Activated CD8-positive, alpha-beta memory T cell treated with anti-CD3 and anti-CD28 coated beads for 36 hours (primary cell): ENCODE results near the gene ID2. TPM values are rescaled to one million over a fixed set of nuclear protein-coding genes. Genes with fewer than 3 reads are reported as not detected.

ENCODE experiments used
- CTCF ChIA-PET: fragments of 350-600 bp; sonication (Branson Sonifier 250); formaldehyde crosslinking; loops from one replicate; lab custom pipeline; 2021; ENCODE audit warnings: antibody characterized with exemption; lab: Charles Lee
- POLR2A ChIA-PET: fragments of 350-600 bp; sonication (Branson Sonifier 250); formaldehyde crosslinking; loops from one replicate; lab custom pipeline; 2021; ENCODE audit warnings: antibody characterized with exemption; lab: Charles Lee
- total RNA-seq, 2 experiments: library from RNA; stranded (reverse); gene quantifications; one replicate each; pipeline ENCODE4 v1.2.3, GENCODE V29; 2021

The ID2 gene
- total RNA-seq, 2 experiments from 2014 or later: 125 to 133 TPM

DNA sequence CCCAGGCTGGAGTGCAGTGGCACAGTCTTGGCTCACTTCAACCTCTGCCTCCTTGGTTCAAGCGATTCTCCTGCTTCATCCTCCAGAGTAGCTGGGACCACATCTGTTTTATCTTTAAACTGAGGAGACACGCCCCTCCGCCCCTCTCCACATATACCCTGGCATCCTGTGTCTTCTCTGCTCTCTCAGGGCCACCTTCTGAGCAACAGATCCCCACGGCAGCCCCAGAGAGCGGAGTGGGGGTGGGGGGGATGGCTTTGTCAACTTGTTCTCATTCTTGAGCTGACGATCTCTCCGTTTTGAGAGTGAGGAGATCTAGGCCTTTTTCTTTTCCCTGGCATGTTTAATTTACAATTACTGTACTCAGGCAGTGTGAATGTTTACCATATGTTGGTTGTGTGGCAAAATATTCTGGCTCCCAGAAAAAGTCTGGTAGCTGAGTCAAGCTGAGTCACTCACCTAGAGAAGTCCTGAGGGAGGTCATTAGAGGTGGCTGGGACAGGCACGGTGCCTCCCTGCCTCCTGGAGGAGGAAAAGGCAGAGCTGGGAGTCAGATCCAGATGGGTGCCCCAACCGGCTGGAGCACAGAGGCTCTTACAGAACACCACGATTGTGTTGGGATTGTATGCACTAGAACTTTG lies 19.5 kb upstream of the ID2 start:
- POLR2A ChIA-PET: no interaction called here
- CTCF ChIA-PET: no interaction called here

DNA sequence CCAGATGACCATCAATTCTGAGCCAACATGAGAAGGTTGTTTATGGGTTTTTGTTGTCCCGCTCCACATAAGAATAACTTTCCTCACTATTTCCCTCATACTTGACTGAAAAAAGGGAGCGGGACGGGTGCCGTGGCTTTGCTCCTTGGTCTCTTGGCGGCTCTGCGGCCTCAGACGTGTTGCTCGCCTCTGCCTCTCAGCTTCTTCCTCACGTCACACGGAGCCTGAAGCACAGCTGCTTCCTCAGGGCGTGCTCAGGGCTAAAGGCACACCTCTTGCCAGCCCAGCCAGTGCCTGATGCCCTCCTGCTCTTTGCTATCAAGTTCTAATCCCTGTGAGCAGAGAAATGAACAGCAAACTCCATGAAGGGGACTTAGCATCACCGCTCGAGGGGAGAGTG lies 17.9 kb upstream of the ID2 start:
- ChIA-PET CTCF (no interaction called here), POLR2A (interaction anchor here (0.7 kb wide), 1 partner anchor 15 kb away, joined by 10 read pairs; no protein-coding TSS in a partner anchor)

DNA sequence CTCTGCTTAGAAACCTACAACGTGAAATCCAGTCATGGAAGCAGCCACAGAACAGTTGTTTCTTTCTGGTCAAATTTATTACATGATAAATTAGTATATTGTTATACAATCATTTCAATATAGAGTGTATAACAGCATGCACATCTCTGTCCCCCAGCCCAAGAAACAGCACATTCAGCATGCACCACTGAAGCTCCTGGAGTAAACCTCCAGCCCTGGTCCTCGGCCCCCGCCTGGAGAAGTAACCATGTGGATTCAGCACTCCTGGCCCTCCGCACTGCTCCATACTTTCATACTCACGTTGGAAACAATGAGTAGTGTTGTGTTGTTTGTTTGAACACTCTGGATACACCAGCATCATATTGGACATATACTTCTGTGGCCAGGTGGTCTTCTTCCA lies 15.3 kb upstream of the ID2 start:
- POLR2A ChIA-PET: no interaction called here
- CTCF ChIA-PET: no interaction called here

DNA sequence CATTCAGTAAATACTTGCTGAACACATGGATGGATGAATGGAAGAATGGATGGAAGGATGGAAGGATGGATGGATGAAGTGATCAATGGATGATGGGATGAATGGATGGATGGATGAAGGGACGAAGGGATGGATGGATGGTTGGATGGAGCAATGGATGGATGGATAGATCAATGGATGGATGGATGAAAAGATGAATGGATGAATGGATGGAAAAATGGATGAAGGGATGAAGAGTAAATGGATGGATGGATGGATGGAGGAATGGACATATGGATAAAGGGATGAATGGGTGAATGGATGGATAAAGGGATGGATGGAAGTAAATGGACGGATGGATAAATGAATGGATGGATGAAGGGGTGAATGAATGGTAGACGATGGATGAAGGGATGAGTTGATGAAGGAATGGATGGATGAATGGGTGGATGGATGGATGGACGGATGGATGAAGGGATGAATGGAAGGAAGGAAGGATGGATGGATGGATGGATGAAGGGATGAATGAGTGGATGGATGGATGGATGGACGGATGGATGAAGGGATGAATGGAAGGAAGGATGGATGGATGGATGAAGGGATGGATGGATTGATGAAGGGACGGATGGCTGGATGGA lies 13.9 kb upstream of the ID2 start:
- ChIA-PET POLR2A (interaction anchor here (0.7 kb wide), 1 partner anchor 547 kb away, joined by 4 read pairs; no protein-coding TSS in a partner anchor), CTCF (no interaction called here)

DNA sequence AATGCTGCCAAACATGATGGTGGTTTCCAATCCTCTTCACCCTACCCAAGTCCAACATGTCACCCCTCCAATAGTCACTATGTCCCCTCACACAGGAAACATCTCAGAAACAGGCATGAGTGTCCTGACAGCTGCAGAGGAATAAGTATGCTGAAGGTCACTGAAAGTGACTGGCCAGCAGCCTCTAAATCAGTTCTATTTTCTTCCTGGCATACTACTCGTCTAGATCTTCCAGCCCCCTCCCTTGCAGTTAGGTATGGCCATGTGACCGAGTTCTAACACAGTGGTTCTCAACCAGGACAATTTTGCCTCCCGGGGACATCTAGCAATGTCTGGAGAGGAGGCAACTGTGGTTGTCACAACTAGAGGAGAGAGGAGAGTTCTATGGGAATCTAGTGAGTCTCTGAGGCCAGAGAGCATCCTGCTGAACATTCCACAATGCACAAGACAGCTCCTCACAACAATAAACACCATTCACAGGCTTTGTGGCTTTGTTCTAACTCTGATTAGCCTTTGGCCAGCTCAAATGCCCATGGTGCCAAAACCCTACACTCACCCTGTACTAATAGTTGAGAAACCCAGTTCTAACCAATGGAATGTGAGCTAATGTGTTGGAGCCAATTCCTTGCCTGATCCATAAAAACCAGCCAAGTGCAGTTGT lies 12.6 kb upstream of the ID2 start:
- POLR2A ChIA-PET: no interaction called here
- CTCF ChIA-PET: no interaction called here

DNA sequence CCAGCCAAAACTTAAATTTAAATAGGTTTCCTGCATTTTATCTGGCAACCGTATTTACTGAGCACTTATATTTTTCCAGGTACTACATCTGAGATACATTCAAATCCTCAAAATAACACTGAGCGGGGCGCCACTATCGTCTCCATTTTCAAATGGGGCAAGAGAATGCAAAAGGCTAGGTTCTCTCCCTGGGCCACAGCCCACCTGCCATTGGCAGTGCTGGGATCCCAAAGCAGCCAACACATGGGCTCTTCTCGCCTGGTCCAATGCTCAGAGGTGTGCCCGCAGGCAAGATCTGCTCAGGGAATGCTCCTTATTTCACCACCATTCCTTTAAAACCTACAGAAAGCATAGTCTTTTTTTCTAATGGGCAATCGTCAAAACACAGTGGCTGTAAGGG lies 11.3 kb upstream of the ID2 start:
- ChIA-PET POLR2A (no interaction called here), CTCF (no interaction called here)

DNA sequence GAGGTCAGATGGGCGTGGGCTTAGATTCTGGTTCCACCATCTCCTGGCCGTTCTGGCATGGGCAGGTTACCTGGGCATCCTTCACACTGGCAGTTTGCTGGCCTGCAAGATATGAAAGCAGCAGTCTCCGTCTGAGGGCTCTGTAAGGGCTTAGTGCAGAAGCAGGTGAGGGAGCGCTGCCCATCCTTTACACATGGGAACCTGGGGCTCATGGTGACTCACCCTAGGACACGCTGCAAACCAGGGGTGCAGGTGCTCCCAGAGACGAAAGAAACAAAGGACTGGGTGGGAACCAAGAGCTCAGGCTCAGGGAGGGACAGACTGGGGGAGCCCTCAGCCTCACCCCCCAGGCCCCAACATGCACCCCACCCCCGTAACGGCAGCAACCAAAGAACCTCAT lies 10.7 kb upstream of the ID2 start:
- ChIA-PET POLR2A (no interaction called here), CTCF (no interaction called here)

DNA sequence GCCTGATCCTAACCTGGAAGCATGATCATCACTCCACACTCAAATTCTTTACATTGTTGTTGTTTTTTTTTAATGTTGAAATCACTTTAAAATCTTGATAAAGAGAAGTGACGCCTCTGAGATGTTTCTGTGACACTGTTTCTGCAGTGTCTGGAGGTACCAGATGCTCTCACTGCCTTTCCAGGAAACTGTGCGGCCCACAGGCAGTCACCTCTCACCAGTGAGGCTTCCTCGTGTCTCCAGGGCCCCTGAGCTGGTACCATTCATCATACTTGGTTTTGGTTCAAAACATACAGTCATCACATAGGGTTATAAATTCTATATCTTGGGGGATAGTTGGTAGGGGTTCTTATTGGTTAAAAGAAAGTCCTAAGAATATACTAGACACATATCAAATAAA lies 10.1 kb upstream of the ID2 start:
- ChIA-PET POLR2A (no interaction called here), CTCF (no interaction called here)

DNA sequence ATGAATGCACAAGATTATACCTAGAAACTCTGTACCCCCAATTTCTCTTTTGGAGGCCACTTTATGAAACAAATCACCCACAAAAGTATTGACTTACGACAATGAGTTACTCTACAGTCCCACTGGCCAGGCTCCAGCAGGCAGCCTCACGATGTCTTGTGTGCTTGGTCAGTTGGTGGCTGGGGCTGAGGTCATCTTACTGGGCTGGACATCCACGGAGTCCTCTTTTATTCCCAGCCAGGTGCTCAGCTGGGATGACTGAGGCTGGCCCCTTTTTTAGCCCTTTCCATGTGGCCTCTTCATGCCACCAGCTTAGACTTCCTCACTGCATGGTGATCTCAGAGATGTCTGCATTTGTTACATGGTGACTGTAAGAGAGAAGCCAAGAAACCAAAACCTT lies 8.9 kb upstream of the ID2 start:
- POLR2A ChIA-PET: no interaction called here
- CTCF ChIA-PET: no interaction called here

DNA sequence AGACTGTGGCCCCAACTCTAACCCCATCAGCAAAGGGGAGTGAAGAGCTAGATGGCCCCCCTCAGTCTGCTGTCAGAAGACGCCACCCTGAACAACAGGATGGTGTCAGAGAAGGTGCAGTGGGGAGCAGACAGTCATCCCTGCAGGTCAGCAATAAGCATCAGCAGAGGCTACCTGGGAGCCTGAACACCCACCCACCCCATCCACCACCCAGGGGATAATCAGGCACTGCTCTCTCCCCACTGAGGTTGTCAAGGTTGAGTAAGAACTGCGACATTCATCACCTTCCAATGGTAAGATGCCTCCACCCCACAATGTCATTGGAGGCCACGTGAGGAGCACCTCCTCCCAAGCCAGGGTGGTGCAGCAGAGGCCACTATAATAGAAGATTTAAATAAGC lies 8.5 kb upstream of the ID2 start:
- POLR2A ChIA-PET: no interaction called here

DNA sequence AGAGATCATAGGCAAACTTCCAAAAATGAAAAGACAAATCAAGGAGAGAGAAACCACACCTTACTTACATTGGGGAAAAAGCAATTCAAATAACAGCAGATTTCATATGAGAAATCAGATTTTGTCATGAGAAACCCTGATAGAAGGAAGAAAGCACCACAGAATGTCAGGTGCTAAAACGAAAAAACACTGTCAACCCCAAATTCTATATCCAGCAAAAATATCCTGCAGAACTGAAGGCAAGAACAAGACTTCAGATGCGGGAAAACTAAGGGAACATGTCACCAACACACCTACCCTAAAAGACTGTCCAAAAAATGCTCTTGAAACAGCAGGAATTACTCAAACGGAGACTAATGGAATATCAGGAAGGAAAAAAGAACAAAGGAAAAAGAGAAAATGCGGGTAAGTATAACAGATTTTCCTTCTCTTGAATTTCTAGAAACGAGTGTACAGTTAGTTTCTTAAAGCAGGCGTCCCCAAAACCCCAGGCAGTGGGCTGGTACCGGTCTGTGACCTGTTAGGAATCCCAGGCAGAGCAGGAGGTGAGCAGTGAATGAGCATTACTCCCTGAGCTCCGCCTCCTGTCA lies 7.3 kb upstream of the ID2 start:
- ChIA-PET CTCF (no interaction called here), POLR2A (no interaction called here)

More for the DNA sequence above, 8.5 kb upstream of the ID2 start:
- CTCF ChIA-PET: no interaction called here

DNA sequence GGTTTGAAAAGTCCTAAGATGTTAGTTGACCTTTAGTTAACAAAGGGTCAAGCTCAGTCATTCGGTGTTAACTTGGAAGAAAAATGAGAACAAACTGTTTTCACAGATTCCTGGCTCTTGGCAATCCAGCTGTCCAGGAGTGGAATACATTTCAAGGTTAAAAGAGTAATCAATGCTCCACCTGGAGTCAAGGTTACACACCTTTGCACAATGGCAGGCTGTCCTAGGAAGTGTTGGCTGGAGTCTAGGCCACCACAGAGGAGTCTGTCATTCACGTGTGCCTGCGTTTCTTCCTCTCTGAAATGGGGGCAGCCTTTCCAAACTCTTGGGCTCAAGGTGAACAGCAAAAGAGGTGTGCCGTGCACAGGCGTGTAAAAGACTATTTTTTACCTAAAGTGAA lies 6.3 kb upstream of the ID2 start:
- POLR2A ChIA-PET: no interaction called here
- CTCF ChIA-PET: no interaction called here

DNA sequence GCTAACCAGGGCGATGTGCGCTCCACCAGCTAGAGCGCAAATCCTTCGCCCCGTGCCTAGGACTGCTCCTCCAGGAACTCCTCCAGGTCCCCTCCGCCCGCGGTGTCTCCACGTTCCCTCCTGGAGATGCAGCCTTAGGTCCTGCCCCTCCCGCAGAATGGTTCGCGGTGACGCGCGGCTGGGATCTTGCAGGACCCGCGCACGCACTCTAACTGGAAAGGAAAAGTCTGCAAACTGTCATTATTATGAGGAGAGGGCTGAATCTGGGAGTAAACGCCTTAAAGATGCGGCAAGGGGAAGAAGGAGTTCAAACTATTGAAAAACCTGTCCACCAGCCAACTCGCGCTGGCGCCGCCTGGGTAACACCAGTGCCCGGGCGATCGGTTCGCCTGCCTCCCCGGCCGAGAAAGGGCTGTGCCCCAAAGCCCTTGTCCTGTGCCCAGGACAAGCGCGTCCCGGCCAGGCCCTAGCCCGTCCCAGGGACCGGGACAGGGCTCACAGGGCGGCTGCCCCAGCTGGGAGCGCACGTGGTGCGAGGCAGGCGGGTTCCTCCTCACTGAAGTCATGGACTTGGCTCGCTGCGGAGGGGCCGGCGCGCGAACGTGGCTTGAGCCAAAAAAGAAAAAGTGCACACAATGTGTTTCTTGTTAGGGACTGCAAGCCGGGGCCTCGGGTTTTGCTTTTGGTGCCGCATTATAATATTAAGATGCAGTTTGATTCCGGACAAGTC lies 5.5 kb upstream of the ID2 start:
- ChIA-PET CTCF (interaction anchor here (0.6 kb wide), 1 partner anchor 820 kb away, joined by 3 read pairs; no protein-coding TSS in a partner anchor), POLR2A (no interaction called here)

DNA sequence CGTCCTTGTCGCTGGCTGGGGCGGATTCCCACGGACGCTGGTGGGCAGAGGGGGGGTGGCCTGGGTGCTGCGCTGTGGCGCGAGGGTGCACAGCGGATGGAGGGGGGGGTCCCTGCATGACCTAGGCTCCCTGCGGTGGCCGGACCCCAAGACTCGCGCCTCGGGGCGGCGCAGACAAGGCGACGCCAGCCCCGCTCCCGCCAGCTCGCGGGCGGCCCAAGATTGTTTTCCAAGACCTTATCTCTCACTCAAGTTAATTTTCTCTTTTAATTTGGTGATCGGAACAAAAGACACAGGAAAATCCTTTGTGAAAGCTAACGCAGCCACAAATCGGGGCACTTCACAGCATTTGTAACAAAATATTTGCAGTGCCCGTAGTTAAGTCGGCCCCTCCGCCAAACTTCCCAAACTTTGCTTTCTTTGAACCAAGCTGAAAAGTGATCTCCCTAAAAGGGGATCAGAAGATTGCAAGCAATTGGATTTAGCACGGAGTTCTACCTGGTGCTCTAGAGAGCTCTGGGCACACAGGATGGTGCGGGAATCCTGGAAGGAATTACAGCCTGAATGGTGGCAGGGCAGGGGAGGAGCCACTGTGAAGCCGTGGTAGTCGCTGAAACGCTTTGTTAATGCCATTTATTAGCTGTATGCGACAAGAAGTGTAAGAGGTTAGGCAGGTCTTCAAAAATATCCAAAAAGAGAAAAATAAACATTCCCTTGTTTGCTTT lies 4.8 kb upstream of the ID2 start:
- ChIA-PET CTCF (no interaction called here), POLR2A (no interaction called here)

DNA sequence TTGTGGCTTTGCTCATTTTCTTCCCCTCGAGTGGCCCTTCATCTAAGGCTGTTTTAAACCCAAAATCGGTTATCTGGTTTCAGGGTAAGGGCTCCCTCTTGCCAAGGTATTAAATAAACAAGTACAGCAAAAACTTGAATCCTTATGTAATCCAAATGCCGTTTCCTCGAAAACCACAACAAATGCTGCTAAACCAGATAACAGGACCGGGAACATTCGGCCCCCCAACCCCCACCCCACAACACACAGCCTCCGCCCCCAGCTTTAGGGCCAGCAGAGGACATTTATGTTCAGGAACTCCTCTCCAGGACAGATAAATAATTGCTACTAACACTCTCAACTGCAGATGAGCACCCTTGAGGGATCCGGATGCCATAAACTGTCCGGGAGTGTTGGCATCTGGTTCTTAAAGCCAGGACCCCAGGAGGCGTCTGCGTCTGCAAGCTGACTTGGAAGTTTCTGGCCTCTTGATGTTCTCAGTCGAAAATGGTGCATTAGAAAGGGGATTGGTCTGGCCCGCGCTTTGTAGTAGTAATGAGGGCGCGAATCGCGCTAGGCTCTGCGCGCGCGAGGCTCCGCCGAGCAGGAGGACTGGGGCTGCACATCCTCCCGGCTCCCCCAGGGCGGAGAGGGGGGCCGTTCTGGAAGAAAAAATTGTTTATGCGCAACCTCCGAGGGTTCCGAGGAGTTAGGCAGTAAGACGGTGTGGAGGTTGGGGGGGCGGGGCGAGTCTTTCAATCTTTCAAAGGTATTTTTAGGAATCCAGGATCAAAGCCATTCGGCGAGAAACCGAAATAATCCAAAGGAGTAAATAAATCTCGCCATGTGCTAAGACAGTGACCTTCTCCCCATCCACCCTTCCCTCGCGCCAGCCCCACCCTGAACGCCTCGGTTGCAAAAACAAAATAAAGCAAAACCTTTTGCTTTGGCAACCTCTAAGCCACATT lies 3.9 kb upstream of the ID2 start:
- CTCF ChIA-PET: no interaction called here
- POLR2A ChIA-PET: interaction anchor here (0.8 to 5.2 kb wide), 2 partner anchors 14 to 134 kb away, joined by 10 to 56 read pairs; no protein-coding TSS in a partner anchor

DNA sequence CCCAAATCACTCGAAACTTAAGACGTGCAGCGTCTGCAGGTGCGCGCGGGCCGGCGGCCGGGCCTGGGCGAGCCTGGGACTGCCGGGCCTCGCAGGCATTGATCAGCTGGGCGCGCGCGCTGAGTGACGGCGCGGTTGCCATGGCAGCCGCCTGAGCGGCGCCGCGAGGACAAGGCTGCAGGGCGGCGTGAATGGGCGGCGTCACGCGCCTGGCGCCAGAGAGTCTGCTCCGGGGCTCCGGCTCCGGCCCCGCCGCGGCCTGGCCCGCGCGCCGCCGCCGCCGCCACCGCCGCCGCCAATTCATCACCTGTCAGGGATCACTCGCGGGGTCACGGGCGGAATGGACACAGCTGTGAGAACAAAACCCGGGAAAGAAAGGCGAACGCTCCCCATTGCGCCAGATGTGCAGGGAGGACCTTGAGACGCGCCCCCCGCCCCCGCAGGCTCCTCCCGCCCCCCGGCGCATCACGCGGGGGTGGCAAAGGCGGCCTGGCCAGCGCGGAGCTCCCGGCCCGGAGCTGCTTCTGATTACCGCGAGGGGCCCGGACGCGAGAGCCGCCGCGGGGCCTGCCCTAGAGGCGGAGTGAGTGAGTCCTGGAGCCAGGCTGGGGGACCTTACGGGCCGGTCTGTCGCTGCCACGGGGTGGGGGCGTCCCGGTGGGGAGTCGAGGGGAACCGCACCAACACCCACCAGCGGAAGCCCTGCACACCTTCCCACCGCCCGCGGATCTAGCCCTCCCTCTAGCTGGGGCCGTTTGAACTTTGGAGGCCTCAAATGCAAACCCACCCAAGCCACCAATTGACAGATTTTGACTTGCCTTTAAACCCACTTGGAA lies 2.9 kb upstream of the ID2 start:
- CTCF ChIA-PET: no interaction called here
- POLR2A ChIA-PET: interaction anchor here (0.8 to 5.2 kb wide), 5 partner anchors 15 to 1248 kb away, joined by 3 to 56 read pairs (median 4); no protein-coding TSS in a partner anchor

DNA sequence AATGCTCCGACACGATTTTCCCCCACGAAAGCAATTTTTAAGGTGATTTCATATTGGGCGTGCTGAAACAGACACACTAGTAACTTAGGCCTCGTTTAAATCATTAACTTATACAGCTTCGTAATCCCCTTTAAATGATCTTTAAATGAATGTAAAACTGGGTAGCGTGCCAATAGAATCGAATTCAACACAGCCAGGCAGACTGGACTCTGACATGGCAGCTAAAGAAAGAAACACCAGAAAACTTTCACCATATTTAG lies 2.4 kb upstream of the ID2 start:
- CTCF ChIA-PET: no interaction called here

More for the DNA sequence above, 2.4 kb upstream of the ID2 start:
- POLR2A ChIA-PET: interaction anchor here (0.8 to 5.2 kb wide), 4 partner anchors 71 to 386 kb away, joined by 3 to 56 read pairs (median 4); no protein-coding TSS in a partner anchor
